Astrocyte (in vitro differentiated cells and primary cell): ENCODE measurements around the gene APP.

Experiments
- EZH2 ChIP-seq: IDR thresholded peaks from 2 replicates; pipeline ENCODE4 v1.6.1; 2012; ENCODE audit warnings: mild to moderate bottlenecking, low read length, inconsistent platforms; ENCODE audit not compliant: insufficient read depth
- TF ChIP-seq, protein P1 (sequence below): IDR thresholded peaks from 2 replicates; pipeline ENCODE4 v1.5.1; 2011; ENCODE audit warnings: low read depth, mild to moderate bottlenecking, inconsistent platforms, low read length, moderate library complexity; ENCODE audit not compliant: insufficient read depth

DNA sequence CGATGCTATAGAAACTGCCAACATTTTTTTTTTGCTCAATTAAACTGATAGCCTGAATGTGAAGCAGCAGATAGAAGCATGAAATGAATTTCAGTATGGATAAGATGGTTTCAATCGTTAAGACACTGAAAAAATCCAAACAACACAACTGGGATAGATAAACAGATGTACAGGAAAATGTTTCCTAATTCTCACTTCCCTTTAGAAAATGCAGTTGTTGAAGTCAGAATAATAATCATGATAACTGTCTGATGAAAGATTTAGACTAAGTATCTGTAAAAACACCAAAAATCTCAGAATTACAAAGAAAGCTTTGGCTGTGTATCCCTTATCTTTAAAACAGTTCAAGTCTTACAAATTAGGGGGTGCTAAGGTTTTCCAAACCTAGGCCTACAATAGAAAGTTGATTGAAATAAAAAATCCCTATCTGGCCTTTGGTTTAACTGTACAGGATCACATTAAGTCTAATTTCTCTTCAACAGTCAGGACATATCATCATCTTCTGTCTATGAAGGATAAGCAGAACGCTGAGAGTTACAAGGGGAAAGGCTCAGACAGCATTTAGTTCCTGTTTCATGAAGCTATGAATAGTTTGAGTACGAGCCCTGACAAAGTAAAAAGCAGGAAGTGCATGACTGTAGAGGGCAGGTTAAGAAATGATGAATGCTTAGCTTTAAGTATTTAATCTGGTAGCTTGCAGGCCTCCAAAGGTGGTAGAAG, 203.2 kb downstream of the APP start:
- TF ChIP-seq, protein P1, sequence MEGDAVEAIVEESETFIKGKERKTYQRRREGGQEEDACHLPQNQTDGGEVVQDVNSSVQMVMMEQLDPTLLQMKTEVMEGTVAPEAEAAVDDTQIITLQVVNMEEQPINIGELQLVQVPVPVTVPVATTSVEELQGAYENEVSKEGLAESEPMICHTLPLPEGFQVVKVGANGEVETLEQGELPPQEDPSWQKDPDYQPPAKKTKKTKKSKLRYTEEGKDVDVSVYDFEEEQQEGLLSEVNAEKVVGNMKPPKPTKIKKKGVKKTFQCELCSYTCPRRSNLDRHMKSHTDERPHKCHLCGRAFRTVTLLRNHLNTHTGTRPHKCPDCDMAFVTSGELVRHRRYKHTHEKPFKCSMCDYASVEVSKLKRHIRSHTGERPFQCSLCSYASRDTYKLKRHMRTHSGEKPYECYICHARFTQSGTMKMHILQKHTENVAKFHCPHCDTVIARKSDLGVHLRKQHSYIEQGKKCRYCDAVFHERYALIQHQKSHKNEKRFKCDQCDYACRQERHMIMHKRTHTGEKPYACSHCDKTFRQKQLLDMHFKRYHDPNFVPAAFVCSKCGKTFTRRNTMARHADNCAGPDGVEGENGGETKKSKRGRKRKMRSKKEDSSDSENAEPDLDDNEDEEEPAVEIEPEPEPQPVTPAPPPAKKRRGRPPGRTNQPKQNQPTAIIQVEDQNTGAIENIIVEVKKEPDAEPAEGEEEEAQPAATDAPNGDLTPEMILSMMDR = no peak
- TF ChIP-seq EZH2 = no peak
